Endothelial cell of hepatic sinusoid (primary cell): ENCODE measurements around the gene SLC1A3.
"Not testable (repeated sequence)": the region's sequence is repeated elsewhere in the genome, so short reads cannot be mapped to it uniquely, and the experiment has no call there.

Source experiments
- in situ Hi-C: cut with HindIII; loops from 2 replicates; pipeline ENCODE4 v1.10.0; 2017; ENCODE audit warnings: low sequenced_read_pairs

SLC1A3 gene

GRCh38 chr5:36630201-36631145 is 24.1 kb downstream of the SLC1A3 start:
- in situ Hi-C loops, result no loop called here

- in situ Hi-C loops, result no loop called here
These were observed 24.7 kb downstream of the SLC1A3 start for GRCh38 chr5:36631154-36631553.

- in situ Hi-C loops, result no loop called here
These were observed 25.4 kb downstream of the SLC1A3 start for GRCh38 chr5:36631620-36632362.

- in situ Hi-C loops, result no loop called here
These were observed 25.9 kb downstream of the SLC1A3 start for GRCh38 chr5:36632363-36632664.

GRCh38 chr5:36635721-36636390 is 29.4 kb downstream of the SLC1A3 start:
- in situ Hi-C loops, result no loop called here

GRCh38 chr5:36637101-36637500 is 30.7 kb downstream of the SLC1A3 start:
- in situ Hi-C loops, result no loop called here

GRCh38 chr5:36637516-36637915 is 31.1 kb downstream of the SLC1A3 start:
- in situ Hi-C loops, result no loop called here

- in situ Hi-C loops, result no loop called here
These were observed 31.6 kb downstream of the SLC1A3 start for GRCh38 chr5:36638056-36638455.

GRCh38 chr5:36640949-36641348 is 34.5 kb downstream of the SLC1A3 start:
- in situ Hi-C loops, result no loop called here

GRCh38 chr5:36641431-36641830 is 35.0 kb downstream of the SLC1A3 start:
- in situ Hi-C loops, result no loop called here

GRCh38 chr5:36642089-36642488 is 35.7 kb downstream of the SLC1A3 start:
- in situ Hi-C loops, result no loop called here

- in situ Hi-C loops, result no loop called here
These were observed 36.8 kb downstream of the SLC1A3 start for GRCh38 chr5:36643162-36643561.

GRCh38 chr5:36643841-36644240 is 37.4 kb downstream of the SLC1A3 start:
- in situ Hi-C loops, result not testable (repeated sequence)

- in situ Hi-C loops, result no loop called here
These were observed 38.3 kb downstream of the SLC1A3 start for GRCh38 chr5:36644727-36645126.

- in situ Hi-C loops, result no loop called here
These were observed 39.7 kb downstream of the SLC1A3 start for GRCh38 chr5:36646100-36646499.

- in situ Hi-C loops, result no loop called here
These were observed 40.2 kb downstream of the SLC1A3 start for GRCh38 chr5:36646507-36647023.

GRCh38 chr5:36647046-36647445 is 40.6 kb downstream of the SLC1A3 start:
- in situ Hi-C loops, result no loop called here

- in situ Hi-C loops, result no loop called here
These were observed 42.0 kb downstream of the SLC1A3 start for GRCh38 chr5:36648426-36648825.

- in situ Hi-C loops, result no loop called here
These were observed 45.6 kb downstream of the SLC1A3 start for GRCh38 chr5:36651761-36652685.

GRCh38 chr5:36653044-36653705 is 46.8 kb downstream of the SLC1A3 start:
- in situ Hi-C loops, result no loop called here
